ENCODE measurements around the gene PAIP2.
"Not testable (repeated sequence)": the region's sequence is repeated elsewhere in the genome, so short reads cannot be mapped to it uniquely, and the experiment has no call there.

Gene PAIP2

DNA sequence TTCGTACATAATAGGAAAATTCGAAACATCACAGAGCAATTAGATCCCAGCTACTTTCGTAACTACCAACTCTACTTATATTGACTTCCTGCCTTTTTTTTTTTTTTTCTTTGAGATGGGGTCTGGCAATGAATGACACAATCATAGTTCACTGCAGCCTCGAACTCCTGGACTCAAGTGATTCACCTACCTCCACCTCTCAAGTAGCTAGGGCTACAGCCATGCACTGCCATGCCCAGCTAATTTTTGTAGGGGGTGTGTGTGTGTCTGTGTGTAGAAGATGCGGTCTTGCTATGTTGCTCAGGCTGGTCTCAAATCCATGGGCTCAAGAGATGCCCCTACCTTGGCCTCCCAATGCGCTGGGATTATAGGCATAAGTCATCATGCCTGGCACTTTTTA, 5.8 kb upstream of the PAIP2 start:
- DNase-seq (ENCODE audit: extremely low read depth, low read depth), result no peak
- TF ChIP-seq, protein P1, sequence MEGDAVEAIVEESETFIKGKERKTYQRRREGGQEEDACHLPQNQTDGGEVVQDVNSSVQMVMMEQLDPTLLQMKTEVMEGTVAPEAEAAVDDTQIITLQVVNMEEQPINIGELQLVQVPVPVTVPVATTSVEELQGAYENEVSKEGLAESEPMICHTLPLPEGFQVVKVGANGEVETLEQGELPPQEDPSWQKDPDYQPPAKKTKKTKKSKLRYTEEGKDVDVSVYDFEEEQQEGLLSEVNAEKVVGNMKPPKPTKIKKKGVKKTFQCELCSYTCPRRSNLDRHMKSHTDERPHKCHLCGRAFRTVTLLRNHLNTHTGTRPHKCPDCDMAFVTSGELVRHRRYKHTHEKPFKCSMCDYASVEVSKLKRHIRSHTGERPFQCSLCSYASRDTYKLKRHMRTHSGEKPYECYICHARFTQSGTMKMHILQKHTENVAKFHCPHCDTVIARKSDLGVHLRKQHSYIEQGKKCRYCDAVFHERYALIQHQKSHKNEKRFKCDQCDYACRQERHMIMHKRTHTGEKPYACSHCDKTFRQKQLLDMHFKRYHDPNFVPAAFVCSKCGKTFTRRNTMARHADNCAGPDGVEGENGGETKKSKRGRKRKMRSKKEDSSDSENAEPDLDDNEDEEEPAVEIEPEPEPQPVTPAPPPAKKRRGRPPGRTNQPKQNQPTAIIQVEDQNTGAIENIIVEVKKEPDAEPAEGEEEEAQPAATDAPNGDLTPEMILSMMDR (IDR thresholded peaks at IDR 0.05; ENCODE audit: low read depth, low read length, missing control alignments), result no peak
- H3K4me3 ChIP-seq (replicated peaks; ENCODE audit: low read depth, low read length), result no peak overlapping the region

DNA sequence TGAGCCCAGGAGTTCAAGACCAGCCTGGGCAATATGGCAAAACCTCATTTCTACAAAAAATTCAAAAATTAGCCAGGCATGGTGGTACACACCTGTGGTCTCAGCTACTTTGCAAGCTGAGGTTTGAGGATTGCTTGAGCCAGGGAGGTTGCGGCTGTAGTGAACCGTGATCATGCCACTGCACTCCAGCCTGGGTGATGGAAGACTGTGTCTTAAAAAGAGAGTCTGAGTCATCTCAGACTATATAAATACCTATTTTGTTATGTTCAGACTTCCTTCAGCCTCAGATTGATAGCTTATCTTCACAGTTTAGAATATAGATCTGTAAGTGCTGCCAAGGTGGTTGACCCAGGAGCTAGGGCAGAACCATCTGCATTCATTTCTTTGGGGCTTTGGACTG, 1.6 kb upstream of the PAIP2 start:
- TF ChIP-seq, protein P1 (IDR thresholded peaks at IDR 0.05; ENCODE audit: low read depth, low read length, missing control alignments), result no peak
- DNase-seq (ENCODE audit: extremely low read depth, low read depth), result no peak
- H3K4me3 ChIP-seq (replicated peaks; ENCODE audit: low read depth, low read length), result no peak overlapping the region

DNA sequence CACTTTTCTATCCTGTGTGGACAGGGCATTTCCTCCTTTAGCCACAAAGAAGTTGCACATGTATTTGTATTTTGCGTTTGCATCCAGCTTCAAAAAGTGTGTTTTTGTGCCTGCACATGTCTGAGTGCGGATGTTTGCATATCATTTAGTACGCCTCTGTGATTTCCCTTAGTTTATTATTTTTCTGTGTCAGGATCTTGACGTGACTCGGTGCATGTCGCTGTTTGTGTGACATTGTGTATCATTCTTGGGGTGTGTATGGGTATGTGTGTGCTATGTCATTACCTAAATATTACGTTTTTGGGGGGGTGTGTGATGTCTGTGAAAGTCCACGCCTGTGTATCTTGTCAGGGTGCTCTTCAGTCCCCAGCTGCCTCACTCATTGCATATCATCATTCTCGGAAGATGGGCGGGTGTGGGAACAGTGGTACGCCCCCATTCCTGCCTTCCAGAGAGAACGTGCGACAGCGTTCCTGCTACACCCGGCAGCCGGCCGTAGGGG, 416 bp upstream of the PAIP2 start:
- TF ChIP-seq, protein P1 (IDR thresholded peaks at IDR 0.05; ENCODE audit: low read depth, low read length, missing control alignments), result no peak
- no peak for DNase-seq (ENCODE audit: extremely low read depth, low read depth)
- peak overlapping the region; percentile 97 for H3K4me3 ChIP-seq (replicated peaks; ENCODE audit: low read depth, low read length)

DNA sequence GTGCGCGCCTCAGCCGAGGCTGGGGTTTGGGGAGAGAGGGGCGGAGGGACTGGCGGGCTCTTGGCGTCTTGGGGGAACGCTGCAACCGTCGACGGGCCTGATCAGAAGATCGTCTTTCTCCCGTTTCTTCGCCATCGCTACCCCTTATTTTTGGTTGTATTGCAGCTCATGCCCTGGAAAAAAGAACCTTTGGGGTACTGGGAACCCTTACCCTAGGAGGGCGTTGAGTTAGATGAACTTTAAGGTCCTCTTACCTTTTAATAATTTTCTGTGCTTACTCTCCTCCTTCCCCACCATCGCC, 719 bp downstream of the PAIP2 start:
- peak overlapping the region; percentile 97 for H3K4me3 ChIP-seq (replicated peaks; ENCODE audit: low read depth, low read length)
- TF ChIP-seq, protein P1 (IDR thresholded peaks at IDR 0.05; ENCODE audit: low read depth, low read length, missing control alignments), result no peak
- no peak for DNase-seq (ENCODE audit: extremely low read depth, low read depth)

DNA sequence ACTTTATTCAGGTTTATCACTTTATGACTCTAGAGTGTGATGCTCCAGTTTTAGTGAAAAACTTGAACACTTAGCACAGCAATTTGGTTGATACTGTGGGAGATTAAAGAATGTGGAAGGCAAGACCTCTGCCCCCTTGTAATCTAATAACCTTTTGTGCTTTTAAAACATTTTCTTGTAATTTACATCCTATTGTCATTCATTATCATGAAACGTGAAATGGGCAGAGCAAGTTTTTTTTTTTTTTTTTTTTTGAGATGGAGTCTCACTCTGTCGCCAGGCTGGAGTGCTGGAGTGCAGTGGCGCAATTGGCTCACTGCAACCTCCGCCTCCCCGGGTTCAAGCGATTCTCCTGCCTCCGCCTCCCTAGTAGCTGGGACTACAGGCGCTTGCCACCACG, 1.8 kb downstream of the PAIP2 start:
- peak overlapping the region; percentile 97 for H3K4me3 ChIP-seq (replicated peaks; ENCODE audit: low read depth, low read length)
- no peak for DNase-seq (ENCODE audit: extremely low read depth, low read depth)
- TF ChIP-seq, protein P1 (IDR thresholded peaks at IDR 0.05; ENCODE audit: low read depth, low read length, missing control alignments), result no peak

DNA sequence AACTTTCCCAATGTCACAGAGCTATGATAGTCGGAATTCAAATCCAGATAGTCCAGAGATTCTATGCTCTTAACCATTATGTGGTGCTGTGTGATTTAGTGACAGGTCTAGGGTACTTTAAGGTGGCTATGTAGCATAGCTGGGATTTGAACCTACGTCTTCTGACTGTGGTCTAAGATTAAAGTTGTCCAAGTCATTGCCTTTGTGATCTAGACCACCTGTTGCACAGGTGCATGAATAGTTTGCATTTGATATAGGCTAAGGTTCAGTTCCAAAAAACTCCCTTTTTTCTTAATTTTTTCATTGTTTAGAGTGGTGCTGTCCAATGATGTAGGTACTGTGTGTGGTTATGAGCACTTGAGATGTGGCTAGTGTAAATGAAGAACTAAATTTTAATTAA, 2.5 kb downstream of the PAIP2 start:
- DNase-seq (ENCODE audit: extremely low read depth, low read depth), result no peak
- TF ChIP-seq, protein P1 (IDR thresholded peaks at IDR 0.05; ENCODE audit: low read depth, low read length, missing control alignments), result no peak
- H3K4me3 ChIP-seq (replicated peaks; ENCODE audit: low read depth, low read length), result no peak overlapping the region; the same call in 1 of the 2 replicates

DNA sequence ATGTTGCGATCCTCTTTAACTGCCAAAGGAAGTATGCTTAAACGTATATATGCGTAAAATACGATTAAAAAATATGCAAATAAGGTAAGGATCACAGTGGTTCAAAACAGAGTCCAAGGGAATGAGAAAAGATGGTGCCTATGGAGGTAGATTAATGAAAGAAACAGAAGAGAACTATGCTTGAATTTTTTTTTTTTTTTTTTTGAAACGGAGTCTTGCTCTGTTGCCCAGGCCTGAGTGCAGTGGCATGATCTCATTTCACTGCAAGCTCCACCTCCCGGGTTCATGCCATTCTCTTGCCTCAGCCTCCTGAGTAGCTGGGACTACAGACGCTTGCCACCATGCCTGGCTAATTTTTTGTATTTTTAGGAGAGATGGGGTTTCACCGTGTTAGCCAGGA, 3.8 kb downstream of the PAIP2 start:
- H3K4me3 ChIP-seq (replicated peaks; ENCODE audit: low read depth, low read length); DNase-seq (ENCODE audit: extremely low read depth, low read depth): not testable (repeated sequence)

DNA sequence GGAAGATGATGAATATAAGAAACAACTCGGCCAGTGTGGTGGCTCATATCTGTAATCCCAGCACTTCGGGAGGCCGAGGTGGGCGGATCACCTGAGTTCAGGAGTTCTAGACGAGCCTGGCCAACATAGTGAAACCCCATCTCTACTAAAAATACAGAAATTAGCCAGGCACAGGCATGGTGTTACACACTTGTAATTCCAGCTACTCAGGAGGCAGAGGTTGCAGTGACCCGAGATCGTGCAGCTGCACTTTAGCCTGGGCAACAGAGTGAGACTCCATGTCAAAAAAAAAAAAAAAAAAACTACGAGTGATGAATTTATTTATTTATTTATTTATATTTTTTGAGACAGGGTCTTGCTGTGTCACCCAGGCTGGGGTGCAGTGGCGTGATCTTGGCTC, 6.2 kb downstream of the PAIP2 start:
- DNase-seq (ENCODE audit: extremely low read depth, low read depth), result not testable (repeated sequence)

More for the DNA sequence above, 6.2 kb downstream of the PAIP2 start:
- H3K4me3 ChIP-seq (replicated peaks; ENCODE audit: low read depth, low read length), result not testable (repeated sequence)

All from HFF-Myc (cell line).